22Rv1 (cell line): Measurements from ENCODE around the gene PAAF1.

ENCODE experiments used
- ZFX ChIP-seq: fragments of 450-650 bp; IDR thresholded peaks from 2 replicates; pipeline ENCODE4 v1.6.1; 2017; ENCODE audit warnings: antibody characterized with exemption, borderline replicate concordance
- TF ChIP-seq, protein P1 (sequence below): fragments of 450-650 bp; IDR thresholded peaks from 2 replicates; pipeline ENCODE4 v1.5.1; 2017; ENCODE audit warnings: mild to moderate bottlenecking

DNA sequence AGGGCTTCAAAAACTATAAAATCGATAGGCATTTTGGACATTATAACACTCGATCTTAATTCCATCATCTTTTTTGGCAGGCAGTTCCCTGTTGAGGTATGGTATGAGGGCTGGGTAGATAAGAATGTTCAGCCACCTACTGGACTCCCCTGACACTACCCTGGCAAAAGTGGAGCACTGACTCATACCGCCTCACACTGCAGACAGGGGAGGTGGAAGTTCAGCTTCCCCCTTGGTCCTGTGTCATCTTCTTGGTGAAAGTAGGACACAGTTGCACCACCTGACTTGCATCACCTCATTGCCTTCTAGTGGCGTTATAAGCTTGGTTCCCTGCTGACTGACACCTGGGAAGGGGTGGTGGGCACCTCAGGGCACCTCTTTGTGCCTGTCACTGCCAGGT is 30.4 kb downstream of the PAAF1 start:
- TF ChIP-seq, protein P1, sequence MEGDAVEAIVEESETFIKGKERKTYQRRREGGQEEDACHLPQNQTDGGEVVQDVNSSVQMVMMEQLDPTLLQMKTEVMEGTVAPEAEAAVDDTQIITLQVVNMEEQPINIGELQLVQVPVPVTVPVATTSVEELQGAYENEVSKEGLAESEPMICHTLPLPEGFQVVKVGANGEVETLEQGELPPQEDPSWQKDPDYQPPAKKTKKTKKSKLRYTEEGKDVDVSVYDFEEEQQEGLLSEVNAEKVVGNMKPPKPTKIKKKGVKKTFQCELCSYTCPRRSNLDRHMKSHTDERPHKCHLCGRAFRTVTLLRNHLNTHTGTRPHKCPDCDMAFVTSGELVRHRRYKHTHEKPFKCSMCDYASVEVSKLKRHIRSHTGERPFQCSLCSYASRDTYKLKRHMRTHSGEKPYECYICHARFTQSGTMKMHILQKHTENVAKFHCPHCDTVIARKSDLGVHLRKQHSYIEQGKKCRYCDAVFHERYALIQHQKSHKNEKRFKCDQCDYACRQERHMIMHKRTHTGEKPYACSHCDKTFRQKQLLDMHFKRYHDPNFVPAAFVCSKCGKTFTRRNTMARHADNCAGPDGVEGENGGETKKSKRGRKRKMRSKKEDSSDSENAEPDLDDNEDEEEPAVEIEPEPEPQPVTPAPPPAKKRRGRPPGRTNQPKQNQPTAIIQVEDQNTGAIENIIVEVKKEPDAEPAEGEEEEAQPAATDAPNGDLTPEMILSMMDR = no peak
- TF ChIP-seq ZFX = no peak
